Activated T-helper 1 cell treated with anti-CD3 and anti-CD28 coated beads, Interleukin-2, amount 50 U/mL, for 16 hours (primary cell): ENCODE data around the gene TYW3.
A peak's percentile ranks its signal among the peaks of the same experiment; 100 is the strongest.

ENCODE experiments used
- DNase-seq, 2 donors: peaks; one replicate each; pipeline ENCODE4 v3.0.0-alpha.2; 2020; ENCODE audit warnings: low read depth in 1 of 2, low spot score in 1 of 2

Gene TYW3

GRCh38 chr1:74732960-74733603 is at the start of gene TYW3, which contains the start of gene CRYZ:
Gene TYW3 (plus strand): TSS chr1:74733152. CDS start chr1:74733245, 93 bp downstream.
Gene CRYZ (minus strand): TSS chr1:74733050. CDS start chr1:74724821, 8,229 bp downstream.
- DNase-seq, result peak; percentile 71 to 73

GRCh38 chr1:74683656-74684055 is 49.3 kb upstream of the TYW3 start:
- no peak for DNase-seq

GRCh38 chr1:74684301-74684700 is 48.7 kb upstream of the TYW3 start:
- DNase-seq, result no peak

- DNase-seq, result no peak
Observed at GRCh38 chr1:74686928-74687327, 46.0 kb upstream of the TYW3 start.

- peak in 1 of 2 donors; percentile 5 for DNase-seq
Observed at GRCh38 chr1:74689621-74690363, 43.2 kb upstream of the TYW3 start.

- DNase-seq, result no peak
Observed at GRCh38 chr1:74690364-74690696, 42.6 kb upstream of the TYW3 start.

- no peak for DNase-seq
Observed at GRCh38 chr1:74690909-74691308, 42.0 kb upstream of the TYW3 start.

- DNase-seq, result no peak
Observed at GRCh38 chr1:74693473-74693872, 39.5 kb upstream of the TYW3 start.

GRCh38 chr1:74697832-74698231 is 35.1 kb upstream of the TYW3 start:
- no peak for DNase-seq

GRCh38 chr1:74699331-74699730 is 33.6 kb upstream of the TYW3 start:
- DNase-seq, result no peak

GRCh38 chr1:74703386-74704182 is 29.4 kb upstream of the TYW3 start:
- DNase-seq, result no peak

GRCh38 chr1:74712881-74713280 is 20.1 kb upstream of the TYW3 start:
- DNase-seq, result no peak

GRCh38 chr1:74713849-74714248 is 19.1 kb upstream of the TYW3 start:
- DNase-seq, result no peak

- DNase-seq, result no peak
Observed at GRCh38 chr1:74714429-74715235, 18.3 kb upstream of the TYW3 start.

GRCh38 chr1:74715236-74715502 is 17.8 kb upstream of the TYW3 start:
- DNase-seq, result no peak

GRCh38 chr1:74715806-74716205 is 17.1 kb upstream of the TYW3 start:
- no peak for DNase-seq

- DNase-seq, result no peak
Observed at GRCh38 chr1:74716822-74717221, 16.1 kb upstream of the TYW3 start.

- DNase-seq, result no peak
Observed at GRCh38 chr1:74717626-74718025, 15.3 kb upstream of the TYW3 start.

- DNase-seq, result no peak
Observed at GRCh38 chr1:74726063-74726462, 6.9 kb upstream of the TYW3 start.

- DNase-seq, result no peak
Observed at GRCh38 chr1:74728736-74729135, 4.2 kb upstream of the TYW3 start.

GRCh38 chr1:74729741-74730478 is 3.0 kb upstream of the TYW3 start:
- DNase-seq, result no peak
